Parathyroid adenoma (tissue), 2 donors: ENCODE data around the gene NAP1L4.

ENCODE experiments used
- H2AFZ ChIP-seq: fragments of 300-600 bp; sonication (generic); one replicate; pipeline ENCODE4 v1.7.0; 2017; ENCODE audit warnings: antibody characterized with exemption, mild to moderate bottlenecking
- H3K27ac ChIP-seq: fragments of 300-600 bp; sonication (generic); one replicate; pipeline ENCODE4 v1.7.0; 2017
- H3K27me3 ChIP-seq: fragments of 300-600 bp; sonication (generic); one replicate; pipeline ENCODE4 v1.7.0; 2017; ENCODE audit warnings: low read length; ENCODE audit not compliant: control insufficient read depth, insufficient read depth
- H3K36me3 ChIP-seq: fragments of 300-600 bp; sonication (generic); one replicate; pipeline ENCODE4 v1.7.0; 2017; ENCODE audit warnings: low read length; ENCODE audit not compliant: control insufficient read depth, insufficient read depth
- H3K4me1 ChIP-seq: fragments of 300-600 bp; sonication (generic); one replicate; pipeline ENCODE4 v1.7.0; 2017; ENCODE audit warnings: control low read depth
- H3K4me2 ChIP-seq: fragments of 300-600 bp; sonication (generic); one replicate; pipeline ENCODE4 v1.7.0; 2017; ENCODE audit warnings: low read length
- H3K4me3 ChIP-seq: fragments of 300-600 bp; sonication (generic); one replicate; pipeline ENCODE4 v1.7.0; 2017; ENCODE audit warnings: low read depth, low read length
- H3K79me2 ChIP-seq: fragments of 300-600 bp; sonication (generic); one replicate; pipeline ENCODE4 v1.7.0; 2017; ENCODE audit warnings: control low read depth
- H3K9ac ChIP-seq: fragments of 300-600 bp; sonication (generic); one replicate; pipeline ENCODE4 v1.7.0; 2017; ENCODE audit warnings: mild to moderate bottlenecking
- H3K9me3 ChIP-seq: fragments of 300-600 bp; sonication (generic); one replicate; pipeline ENCODE4 v1.7.0; 2017; ENCODE audit warnings: low read length; ENCODE audit not compliant: control insufficient read depth
- TF ChIP-seq, protein P1 (sequence below): fragments of 300-600 bp; sonication (generic); IDR thresholded peaks from one replicate; pipeline ENCODE4 v1.7.0; 2017; ENCODE audit warnings: antibody characterized with exemption, mild to moderate bottlenecking
- donor health status: primary hyperparathyroidism.

The NAP1L4 gene

DNA sequence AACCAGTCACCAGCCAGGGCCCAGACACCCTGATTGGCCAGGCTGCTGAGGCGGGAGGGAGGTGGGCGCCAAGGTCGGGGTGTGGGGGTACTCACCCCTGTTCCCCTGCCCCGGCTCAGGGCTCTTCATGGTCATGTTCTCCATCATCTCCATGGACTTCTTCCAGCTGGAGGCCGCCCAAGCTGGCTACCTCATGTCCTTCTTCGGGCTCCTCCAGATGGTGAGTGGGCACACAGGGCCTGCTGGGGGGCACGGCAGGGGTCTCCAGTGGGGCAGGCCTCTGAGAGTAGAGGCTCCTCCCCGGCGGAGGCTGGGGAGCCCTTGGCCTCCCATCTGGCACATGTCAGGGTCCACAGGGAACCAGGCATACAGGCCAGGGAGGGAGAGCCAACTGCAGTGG is 72.9 kb downstream of the NAP1L4 start:
- TF ChIP-seq, protein P1, sequence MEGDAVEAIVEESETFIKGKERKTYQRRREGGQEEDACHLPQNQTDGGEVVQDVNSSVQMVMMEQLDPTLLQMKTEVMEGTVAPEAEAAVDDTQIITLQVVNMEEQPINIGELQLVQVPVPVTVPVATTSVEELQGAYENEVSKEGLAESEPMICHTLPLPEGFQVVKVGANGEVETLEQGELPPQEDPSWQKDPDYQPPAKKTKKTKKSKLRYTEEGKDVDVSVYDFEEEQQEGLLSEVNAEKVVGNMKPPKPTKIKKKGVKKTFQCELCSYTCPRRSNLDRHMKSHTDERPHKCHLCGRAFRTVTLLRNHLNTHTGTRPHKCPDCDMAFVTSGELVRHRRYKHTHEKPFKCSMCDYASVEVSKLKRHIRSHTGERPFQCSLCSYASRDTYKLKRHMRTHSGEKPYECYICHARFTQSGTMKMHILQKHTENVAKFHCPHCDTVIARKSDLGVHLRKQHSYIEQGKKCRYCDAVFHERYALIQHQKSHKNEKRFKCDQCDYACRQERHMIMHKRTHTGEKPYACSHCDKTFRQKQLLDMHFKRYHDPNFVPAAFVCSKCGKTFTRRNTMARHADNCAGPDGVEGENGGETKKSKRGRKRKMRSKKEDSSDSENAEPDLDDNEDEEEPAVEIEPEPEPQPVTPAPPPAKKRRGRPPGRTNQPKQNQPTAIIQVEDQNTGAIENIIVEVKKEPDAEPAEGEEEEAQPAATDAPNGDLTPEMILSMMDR: no peak
- no peaks in the 10 kb centered on the region for H3K4me1 ChIP-seq
- H3K9me3 ChIP-seq: no peaks in the 10 kb centered on the region
- no peak overlapping the region for H3K9ac ChIP-seq
- no peak overlapping the region for H3K27ac ChIP-seq
- H3K36me3 ChIP-seq: no peaks in the 10 kb centered on the region
- H3K4me3 ChIP-seq: no peak overlapping the region
- no peak overlapping the region for H2AFZ ChIP-seq
- H3K27me3 ChIP-seq: no peaks in the 10 kb centered on the region
- no peak overlapping the region for H3K4me2 ChIP-seq
- no peaks in the 10 kb centered on the region for H3K79me2 ChIP-seq

DNA sequence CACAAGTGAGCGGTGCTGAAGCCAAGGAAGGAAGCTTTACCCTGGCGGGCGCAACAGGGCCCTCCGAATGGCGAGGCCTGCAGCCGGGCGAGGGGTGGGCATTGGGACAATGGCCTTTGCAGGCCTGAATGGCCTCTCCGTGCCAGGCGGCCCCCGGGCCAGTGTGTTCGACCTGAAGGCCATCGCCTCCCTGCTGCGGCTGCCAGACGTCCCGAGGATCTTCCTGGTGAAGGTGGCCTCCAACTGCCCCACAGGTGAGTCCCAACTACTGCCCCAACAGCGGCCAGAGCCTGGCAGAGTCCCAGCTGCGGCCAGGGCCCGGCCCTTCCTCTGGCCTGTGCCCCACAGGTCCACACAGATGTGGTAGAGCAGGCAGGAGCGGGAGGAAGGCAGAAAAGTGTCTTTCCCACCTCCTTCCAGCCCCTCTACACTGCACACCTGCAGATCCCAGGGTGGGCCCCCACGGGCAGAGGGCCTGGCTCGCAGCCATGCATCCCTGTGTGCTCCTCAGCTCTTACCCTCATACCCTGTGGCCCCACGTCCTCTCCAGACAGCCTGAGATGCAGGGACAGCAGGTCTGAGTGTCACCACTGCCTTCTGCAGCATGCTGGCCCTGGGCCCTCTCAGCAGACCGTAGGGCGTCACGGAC is 74.2 kb downstream of the NAP1L4 start:
- no peak overlapping the region for H3K4me3 ChIP-seq
- no peaks in the 10 kb centered on the region for H3K79me2 ChIP-seq
- TF ChIP-seq, protein P1: no peak
- no peak overlapping the region for H3K27ac ChIP-seq
- H2AFZ ChIP-seq: no peak overlapping the region
- H3K9ac ChIP-seq: no peak overlapping the region
- H3K36me3 ChIP-seq: no peaks in the 10 kb centered on the region
- H3K9me3 ChIP-seq: no peaks in the 10 kb centered on the region
- no peaks in the 10 kb centered on the region for H3K27me3 ChIP-seq
- no peaks in the 10 kb centered on the region for H3K4me1 ChIP-seq
- no peak overlapping the region for H3K4me2 ChIP-seq

- TF ChIP-seq, protein P1: no peak
- Histone ChIP-seq H3K36me3 (no peaks in the 10 kb centered on the region), H3K9ac (no peak overlapping the region), H3K4me2 (no peak overlapping the region), H3K27me3 (no peaks in the 10 kb centered on the region), H3K27ac (no peak overlapping the region), H2AFZ (no peak overlapping the region), H3K4me1 (peaks cover 3% of the 10 kb centered on the region), H3K9me3 (no peaks in the 10 kb centered on the region), H3K4me3 (no peak overlapping the region), H3K79me2 (no peaks in the 10 kb centered on the region)
Measured at GRCh38 chr11:2916892-2917645, 75.1 kb downstream of the NAP1L4 start.

DNA sequence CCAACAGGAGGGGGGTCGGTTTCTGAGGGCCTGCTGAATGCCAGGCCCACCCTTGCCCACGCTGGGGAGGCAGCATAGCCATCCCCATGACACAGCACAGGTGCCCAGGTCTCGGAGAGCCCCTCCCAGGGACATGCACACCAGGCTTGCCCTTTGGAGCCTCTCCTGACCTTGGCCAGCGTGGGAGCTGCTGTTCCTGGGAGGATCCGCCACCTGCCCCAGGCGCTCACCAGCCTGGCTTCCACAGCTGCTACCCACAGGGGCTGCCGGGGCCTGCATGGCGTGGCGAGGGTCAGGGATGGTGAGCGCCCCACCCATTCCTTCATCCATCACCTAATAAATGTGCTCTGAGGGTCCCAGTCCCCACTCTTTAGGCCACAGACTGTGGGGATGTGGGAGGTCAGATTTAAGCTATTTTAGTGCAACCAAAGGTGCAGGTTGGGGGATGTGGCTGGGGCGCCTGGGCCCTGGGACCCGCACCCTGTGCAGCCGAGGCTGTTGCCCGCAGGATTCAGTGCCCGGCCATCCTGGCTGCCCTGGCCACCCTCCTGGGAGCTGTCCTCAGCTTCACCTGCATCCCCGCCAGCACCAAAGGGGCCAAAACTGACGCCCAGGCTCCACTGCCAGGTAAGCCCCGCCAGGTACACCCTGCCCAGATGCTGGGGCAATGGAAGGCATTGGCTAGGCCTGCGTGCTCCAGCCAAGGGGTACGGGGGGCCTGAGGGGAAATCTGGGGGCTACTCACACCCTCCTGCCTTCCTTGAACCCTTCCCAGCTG is 75.8 kb downstream of the NAP1L4 start:
- H3K4me1 ChIP-seq: peaks cover 3% of the 10 kb centered on the region
- TF ChIP-seq, protein P1: no peak
- no peaks in the 10 kb centered on the region for H3K36me3 ChIP-seq
- H3K9ac ChIP-seq: no peak overlapping the region
- no peaks in the 10 kb centered on the region for H3K27me3 ChIP-seq
- no peak overlapping the region for H3K4me2 ChIP-seq
- H3K79me2 ChIP-seq: no peaks in the 10 kb centered on the region
- H3K4me3 ChIP-seq: no peak overlapping the region
- H2AFZ ChIP-seq: no peak overlapping the region
- H3K27ac ChIP-seq: no peak overlapping the region
- H3K9me3 ChIP-seq: no peaks in the 10 kb centered on the region
